ENCODE data around the gene TMEM18.

Gene TMEM18

GRCh38 chr2:633371-633770 lies 43.8 kb downstream of the TMEM18 start:
- DNase-seq = no peak

GRCh38 chr2:632471-632870 lies 44.7 kb downstream of the TMEM18 start:
- no peak for DNase-seq

- DNase-seq = no peak
Observed at GRCh38 chr2:631741-632140, 45.5 kb downstream of the TMEM18 start.

GRCh38 chr2:630451-631320 lies 46.5 kb downstream of the TMEM18 start:
- DNase-seq = no peak

- DNase-seq = no peak
Observed at GRCh38 chr2:629961-630360, 47.2 kb downstream of the TMEM18 start.

- DNase-seq = no peak
Observed at GRCh38 chr2:628651-629050, 48.6 kb downstream of the TMEM18 start.

- DNase-seq = no peak
Observed at GRCh38 chr2:627926-628560, 49.2 kb downstream of the TMEM18 start.

GRCh38 chr2:627340-627709 lies 49.9 kb downstream of the TMEM18 start:
- DNase-seq = no peak

- DNase-seq = no peak
Observed at GRCh38 chr2:626491-627339, 50.5 kb downstream of the TMEM18 start.

GRCh38 chr2:625415-626333 lies 51.5 kb downstream of the TMEM18 start:
- DNase-seq = no peak

GRCh38 chr2:624551-625347 lies 52.5 kb downstream of the TMEM18 start:
- no peak for DNase-seq

GRCh38 chr2:624096-624495 lies 53.1 kb downstream of the TMEM18 start:
- no peak for DNase-seq

- no peak for DNase-seq
Observed at GRCh38 chr2:623130-623922, 53.9 kb downstream of the TMEM18 start.

- no peak for DNase-seq
Observed at GRCh38 chr2:622357-622756, 54.8 kb downstream of the TMEM18 start.

- no peak for DNase-seq
Observed at GRCh38 chr2:621303-622099, 55.7 kb downstream of the TMEM18 start.

GRCh38 chr2:620471-621302 lies 56.5 kb downstream of the TMEM18 start:
- DNase-seq = no peak

- DNase-seq = no peak
Observed at GRCh38 chr2:620004-620403, 57.2 kb downstream of the TMEM18 start.

GRCh38 chr2:618422-618990 lies 58.7 kb downstream of the TMEM18 start:
- DNase-seq = no peak

GRCh38 chr2:618005-618404 lies 59.2 kb downstream of the TMEM18 start:
- no peak for DNase-seq

Data from NCI-H1694 (cell line).